Right ventricle myocardium inferior (tissue), 1 donor: ENCODE results near the gene GABRD. TPM values are rescaled to one million over a fixed set of nuclear protein-coding genes. Genes with fewer than 3 reads are reported as not detected.

ENCODE experiments used
- ATAC-seq: fragments of 200-7000 bp; cut with Tn5 transposase; one replicate; pipeline ENCODE4 v1.9.1; 2020; ENCODE audit warnings: mild to moderate bottlenecking, moderate library complexity
- DNase-seq: peaks from one replicate; pipeline ENCODE4 v3.0.0; 2021; ENCODE audit errors: missing footprints
- intact Hi-C: fragments of 100-400 bp; cut with DNase I; formaldehyde crosslinking; loops from one replicate; pipeline ENCODE4 v1.11.0; 2022
- total RNA-seq: library from RNA; stranded (reverse); fragmentation: NEBNext Ultra II Directional; extraction: Animal tissue kit (Norgen Biotek cat#: 25700); gene quantifications from one replicate; pipeline ENCODE4 v1.2.1, GENCODE V29; 2021
- donor health status: DM: no; HTN: yes; CAD: no; lungs with severe emphysema.

GABRD gene
- total RNA-seq, 1 donor from 2014 or later = 0.49 TPM

DNA sequence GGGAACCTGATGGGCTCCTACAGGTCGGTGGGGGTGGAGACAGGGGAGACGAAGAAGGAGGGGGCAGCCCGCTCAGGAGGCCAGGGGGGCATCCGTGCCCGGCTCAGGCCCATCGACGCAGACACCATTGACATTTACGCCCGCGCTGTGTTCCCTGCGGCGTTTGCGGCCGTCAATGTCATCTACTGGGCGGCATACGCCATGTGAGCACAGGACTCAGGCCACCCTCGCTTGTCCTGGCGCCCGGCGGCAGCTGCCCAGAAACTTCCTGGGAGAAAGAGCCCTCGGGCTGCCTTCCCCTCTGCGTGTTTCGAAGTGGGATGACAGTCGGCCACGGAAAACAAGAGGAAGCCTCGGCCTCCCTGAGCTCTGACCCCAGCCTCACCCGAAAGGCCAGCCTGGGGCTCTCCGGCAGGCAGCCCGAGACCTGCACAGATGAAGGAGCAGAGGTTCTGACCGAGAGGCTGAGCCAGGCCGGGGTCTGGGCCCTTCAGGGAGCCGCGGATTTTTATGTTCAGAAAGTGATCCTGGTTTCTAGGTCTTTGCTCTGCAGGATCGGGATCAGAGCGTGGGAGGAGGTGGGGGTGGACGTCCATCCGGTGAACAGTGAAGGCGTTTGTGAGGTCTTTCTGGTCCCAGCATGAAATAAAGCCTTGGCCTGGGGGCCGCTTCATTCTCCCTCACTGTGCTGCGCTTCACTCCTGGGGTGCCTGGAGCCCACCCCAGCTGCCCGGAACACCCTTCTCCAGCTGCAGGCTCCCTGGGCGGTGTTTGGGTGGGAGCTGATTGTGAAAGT is 11.1 kb downstream of the GABRD start:
- intact Hi-C loops = no loop called here
- ATAC-seq (no peak), DNase-seq (no peak)

DNA sequence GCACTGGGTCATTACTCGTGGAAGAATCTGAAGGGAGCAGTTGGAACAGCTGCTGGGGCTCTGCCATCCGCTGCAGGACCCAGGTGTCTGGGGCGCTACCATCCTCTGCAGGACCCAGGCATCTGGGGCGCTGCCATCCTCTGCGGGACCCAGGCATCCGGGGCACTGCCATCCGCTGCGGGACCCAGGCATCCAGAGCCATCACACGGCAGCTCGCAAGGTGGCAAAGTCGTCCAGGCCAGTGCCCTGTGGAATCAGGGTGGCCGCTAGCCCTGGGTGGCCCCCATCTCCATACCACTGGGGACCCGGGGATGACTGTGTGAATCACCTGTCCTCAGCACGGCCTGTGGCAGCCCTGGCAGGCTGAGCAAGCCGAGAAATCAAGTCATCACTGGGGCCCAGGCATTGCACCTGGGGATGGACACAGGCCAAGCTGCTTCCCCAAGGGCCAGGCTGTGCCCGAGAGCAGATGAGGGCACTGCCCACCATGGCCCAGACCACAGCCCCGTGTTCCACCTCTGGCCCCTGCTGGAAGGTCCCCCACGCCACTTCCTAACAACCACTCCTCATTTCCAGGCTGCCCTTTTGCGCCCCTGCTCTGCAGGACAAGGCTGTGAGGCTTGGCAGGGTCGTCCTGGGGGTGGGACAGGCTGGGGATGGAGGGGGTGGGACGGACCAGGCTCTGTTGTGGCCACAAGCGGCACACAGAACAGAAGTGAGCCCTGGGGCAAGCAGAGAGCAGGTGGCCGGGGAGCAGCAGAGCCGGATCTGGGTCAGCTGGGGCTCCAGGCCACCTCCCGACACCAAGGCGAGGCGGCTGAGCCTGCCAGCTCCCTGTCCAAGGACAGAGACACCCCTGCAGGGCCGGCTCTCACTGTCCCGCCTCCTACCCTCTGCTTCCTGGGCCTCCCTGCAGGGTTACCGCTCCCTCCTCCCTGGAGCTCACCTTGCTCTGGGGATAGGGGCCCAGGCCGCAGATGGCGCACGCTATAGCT is 12.7 kb downstream of the GABRD start:
- peak; percentile 19 for ATAC-seq
- intact Hi-C loops = no loop called here
- no peak for DNase-seq

- peak; percentile 15 for ATAC-seq
- intact Hi-C loops = no loop called here
- DNase-seq = no peak
Measured at GRCh38 chr1:2032737-2033136, 13.6 kb downstream of the GABRD start.

GRCh38 chr1:2033165-2033564 is 14.0 kb downstream of the GABRD start:
- intact Hi-C loops = no loop called here
- ATAC-seq (no peak), DNase-seq (no peak)

- intact Hi-C loops = no loop called here
- ATAC-seq = no peak
Measured at GRCh38 chr1:2036287-2036686, 17.1 kb downstream of the GABRD start.

DNA sequence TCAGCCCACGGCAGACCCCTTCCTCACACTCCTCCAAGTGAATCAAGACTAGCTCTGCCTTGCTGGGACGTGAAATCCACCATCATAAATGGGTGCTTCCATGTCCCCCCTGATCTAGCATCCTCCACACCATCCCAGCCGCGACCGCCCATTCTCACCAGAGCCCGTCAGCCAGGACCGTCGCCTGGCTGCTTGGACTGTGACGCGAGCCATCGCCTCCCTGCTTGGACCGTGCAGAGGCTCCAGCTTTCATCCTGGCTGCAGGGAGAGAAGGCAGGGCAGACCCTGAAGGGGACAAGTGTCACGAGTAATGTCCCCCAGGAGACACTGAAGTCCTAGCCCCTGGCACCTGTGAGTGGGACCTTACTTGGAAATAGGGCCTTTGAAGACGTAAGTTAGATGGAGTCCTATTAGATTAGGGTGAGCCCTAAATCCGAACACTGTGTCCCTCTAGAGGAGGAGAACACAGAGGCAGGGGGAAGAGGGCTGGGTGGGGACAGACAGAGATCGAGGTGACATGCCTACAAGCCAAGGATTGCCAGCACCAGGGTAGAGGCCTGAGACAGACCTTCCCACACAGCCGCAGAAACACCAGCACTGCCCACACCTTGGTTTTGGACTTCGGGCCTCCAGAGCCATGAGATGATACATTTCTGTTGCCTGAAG is 18.3 kb downstream of the GABRD start:
- DNase-seq = no peak
- intact Hi-C loops = no loop called here
- ATAC-seq = no peak

More at GRCh38 chr1:2036287-2036686, 17.1 kb downstream of the GABRD start:
- no peak for DNase-seq

GRCh38 chr1:2038229-2038628 is 19.1 kb downstream of the GABRD start:
- intact Hi-C loops = no loop called here
- ATAC-seq (no peak), DNase-seq (no peak)

DNA sequence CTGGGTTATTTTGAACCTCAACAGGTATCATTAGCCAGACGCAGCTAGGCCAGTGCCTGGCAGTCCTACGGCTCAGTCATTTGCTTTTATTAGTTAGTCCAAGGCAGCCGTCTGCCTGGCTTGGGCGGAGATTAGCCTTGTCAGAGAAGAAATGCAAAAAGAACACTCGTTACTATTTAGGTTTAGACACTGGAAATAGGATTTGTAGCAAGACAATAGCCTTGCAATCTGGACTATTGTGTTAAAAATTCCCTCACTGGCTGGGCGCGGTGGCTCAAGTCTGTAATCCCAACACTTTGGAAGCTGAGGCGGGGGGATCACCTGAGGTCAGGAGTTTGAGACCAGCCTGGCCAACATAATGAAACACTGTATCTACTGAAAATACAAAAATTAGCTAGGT is 20.1 kb downstream of the GABRD start:
- ATAC-seq = no peak
- intact Hi-C loops = no loop called here
- DNase-seq = peak; percentile 15

- ATAC-seq = no peak
- intact Hi-C loops = no loop called here
- peak; percentile 18 for DNase-seq
Measured at GRCh38 chr1:2041305-2041704, 22.2 kb downstream of the GABRD start.

GRCh38 chr1:2041887-2042286 is 22.7 kb downstream of the GABRD start:
- DNase-seq = peak; percentile 55
- intact Hi-C loops = no loop called here

GRCh38 chr1:2042830-2043773 is 24.0 kb downstream of the GABRD start:
- peak; percentile 50 for DNase-seq
- intact Hi-C loops = no loop called here
- no peak for ATAC-seq

More at GRCh38 chr1:2041887-2042286, 22.7 kb downstream of the GABRD start:
- ATAC-seq = no peak

DNA sequence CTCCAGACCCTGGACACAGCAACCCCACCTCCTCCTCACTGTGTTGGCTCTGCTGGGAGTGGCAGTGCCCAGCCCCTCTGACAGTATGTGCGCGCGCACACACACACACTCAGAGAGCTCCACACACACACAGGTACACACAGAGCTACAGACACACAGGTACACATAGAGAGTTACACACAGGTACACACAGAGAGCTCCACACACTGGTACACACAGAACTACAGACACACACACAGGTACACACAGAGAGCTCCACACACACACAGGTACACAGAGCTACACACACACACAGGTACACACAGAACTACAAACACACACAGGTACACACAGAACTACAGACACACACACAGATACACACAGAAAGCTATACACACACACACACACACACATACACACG is 24.7 kb downstream of the GABRD start:
- DNase-seq (no peak), ATAC-seq (no peak)
- intact Hi-C loops = loop anchor here (1.0 kb wide), 1 partner anchor 84 kb away; no protein-coding TSS in a partner anchor

DNA sequence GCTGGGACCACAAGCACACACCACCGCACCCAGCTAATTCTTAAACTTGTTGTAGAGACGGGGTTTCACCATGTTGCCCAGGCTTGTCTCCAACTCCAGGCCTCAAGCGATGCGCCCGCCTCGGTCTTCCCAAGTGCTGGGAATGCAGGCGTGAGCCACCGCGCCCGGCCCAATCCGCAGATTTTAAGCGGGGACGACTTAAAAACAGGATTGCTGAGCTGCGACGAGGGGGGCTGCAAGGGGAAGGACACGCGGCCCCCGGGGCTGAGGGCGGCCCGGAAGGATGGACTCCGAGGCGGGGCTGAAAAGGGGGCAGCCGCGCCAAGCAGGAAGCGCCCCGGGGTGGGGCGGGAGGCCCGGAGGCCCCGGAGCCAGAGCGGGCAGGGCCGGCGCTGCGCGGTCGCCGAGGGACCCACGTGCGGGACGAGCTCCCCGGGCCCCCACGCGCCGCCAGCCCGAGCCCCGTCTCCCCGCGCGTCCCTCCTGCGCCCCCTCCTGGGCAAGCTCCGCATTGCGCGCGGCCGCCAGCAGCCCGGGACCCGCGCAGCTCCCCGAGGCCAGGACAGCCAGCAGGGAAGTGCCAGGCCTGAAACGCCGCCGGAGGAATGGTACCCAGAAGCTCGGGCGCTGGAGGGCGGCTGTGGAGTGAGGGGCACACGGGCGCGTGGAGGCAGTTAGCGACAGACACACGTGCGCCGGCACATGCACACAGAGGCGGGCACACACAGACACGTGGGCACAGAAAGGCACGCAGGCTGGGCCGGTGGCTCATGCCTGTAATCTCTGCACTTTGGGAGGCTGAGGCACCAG is 25.6 kb downstream of the GABRD start:
- ATAC-seq (peak; percentile 79), DNase-seq (peak; percentile 87)
- intact Hi-C loops = loop anchor here (1.0 kb wide), 2 partner anchors 84 to 100 kb away; no protein-coding TSS in a partner anchor

DNA sequence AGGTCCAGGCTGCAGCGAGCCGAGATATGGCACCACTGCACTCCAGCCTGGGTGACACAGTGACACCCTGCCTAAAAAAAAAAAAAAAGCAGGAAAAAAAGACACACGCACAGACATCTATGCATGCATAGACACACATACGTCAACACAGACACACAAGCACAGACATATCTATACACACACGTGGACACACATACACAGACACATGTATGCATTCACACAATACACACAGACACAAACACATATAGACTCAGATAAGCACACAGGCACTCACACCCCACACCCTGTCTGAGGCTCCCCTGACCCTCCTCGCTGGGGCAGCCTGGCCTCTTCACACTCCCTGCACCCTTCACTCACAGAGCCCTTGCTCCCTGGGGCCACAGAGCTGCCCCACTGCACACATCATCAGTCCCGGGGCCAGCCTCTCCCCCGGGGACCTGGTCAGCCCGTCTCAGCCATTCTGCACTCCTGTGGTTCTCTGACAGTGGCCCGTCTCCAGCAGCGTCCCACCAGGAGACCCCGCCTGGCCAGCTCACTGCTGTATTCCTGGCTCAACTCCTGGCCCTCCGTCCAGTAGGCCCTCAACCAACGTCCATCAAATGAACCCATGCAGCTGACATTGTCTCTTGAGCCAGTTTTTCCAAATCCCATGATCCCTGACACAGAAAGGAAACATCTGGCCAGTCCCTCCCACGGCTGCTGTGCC is 26.5 kb downstream of the GABRD start:
- ATAC-seq (no peak), DNase-seq (peak; percentile 37)
- intact Hi-C loops = loop anchor here (1.0 kb wide), 1 partner anchor 101 kb away; no protein-coding TSS in a partner anchor

GRCh38 chr1:2046174-2046917 is 27.2 kb downstream of the GABRD start:
- peak; percentile 62 for DNase-seq
- ATAC-seq = peak; percentile 45
- intact Hi-C loops = no loop called here
